ENCODE results near the gene CCDC91.

The CCDC91 gene

DNA sequence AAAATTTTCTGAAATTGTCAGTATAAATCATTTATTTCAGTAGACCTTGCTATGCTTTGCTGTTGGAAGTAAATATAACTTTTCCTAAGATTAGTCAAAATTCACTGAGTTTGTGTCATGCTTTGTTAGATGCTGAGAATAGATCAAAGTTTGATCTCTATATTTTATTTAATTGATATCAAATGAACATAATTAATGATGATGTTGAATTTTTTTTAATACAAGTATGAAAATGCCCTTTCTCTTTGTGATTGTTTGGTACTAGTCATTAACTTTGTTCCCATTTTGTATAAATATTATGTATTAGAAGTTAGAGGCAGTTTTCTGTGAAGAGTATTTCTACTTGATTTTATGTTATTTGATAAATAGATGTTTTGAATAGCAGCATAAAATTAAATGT lies 45.7 kb downstream of the CCDC91 start:
- H3K4me3 ChIP-seq (replicated peaks; ENCODE audit: low read depth, low read length) = no peak overlapping the region
- no peak for DNase-seq (ENCODE audit: extremely low read depth, low read depth)
- TF ChIP-seq, protein P1, sequence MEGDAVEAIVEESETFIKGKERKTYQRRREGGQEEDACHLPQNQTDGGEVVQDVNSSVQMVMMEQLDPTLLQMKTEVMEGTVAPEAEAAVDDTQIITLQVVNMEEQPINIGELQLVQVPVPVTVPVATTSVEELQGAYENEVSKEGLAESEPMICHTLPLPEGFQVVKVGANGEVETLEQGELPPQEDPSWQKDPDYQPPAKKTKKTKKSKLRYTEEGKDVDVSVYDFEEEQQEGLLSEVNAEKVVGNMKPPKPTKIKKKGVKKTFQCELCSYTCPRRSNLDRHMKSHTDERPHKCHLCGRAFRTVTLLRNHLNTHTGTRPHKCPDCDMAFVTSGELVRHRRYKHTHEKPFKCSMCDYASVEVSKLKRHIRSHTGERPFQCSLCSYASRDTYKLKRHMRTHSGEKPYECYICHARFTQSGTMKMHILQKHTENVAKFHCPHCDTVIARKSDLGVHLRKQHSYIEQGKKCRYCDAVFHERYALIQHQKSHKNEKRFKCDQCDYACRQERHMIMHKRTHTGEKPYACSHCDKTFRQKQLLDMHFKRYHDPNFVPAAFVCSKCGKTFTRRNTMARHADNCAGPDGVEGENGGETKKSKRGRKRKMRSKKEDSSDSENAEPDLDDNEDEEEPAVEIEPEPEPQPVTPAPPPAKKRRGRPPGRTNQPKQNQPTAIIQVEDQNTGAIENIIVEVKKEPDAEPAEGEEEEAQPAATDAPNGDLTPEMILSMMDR (IDR thresholded peaks at IDR 0.05; ENCODE audit: low read depth, low read length, missing control alignments) = no peak

DNA sequence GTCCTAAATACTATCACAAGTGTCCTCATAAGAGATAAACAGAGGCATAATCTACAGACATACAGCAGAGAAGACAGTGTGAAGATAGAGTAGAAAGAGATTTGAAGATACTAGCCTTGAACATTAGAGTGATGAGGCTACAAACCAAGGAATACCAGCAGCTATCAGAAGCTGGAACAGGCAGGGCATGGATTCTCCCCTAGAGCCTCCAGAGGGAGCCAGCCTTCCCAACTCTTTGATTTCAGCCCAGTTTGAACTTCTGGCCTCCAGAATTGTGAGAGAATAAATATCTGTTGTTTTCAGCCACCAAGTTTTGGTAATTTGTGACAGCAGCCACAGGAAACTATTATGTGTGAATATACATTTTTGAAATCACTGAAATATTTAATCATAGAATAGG lies 47.2 kb downstream of the CCDC91 start:
- DNase-seq (ENCODE audit: extremely low read depth, low read depth) = peak; percentile 5
- H3K4me3 ChIP-seq (replicated peaks; ENCODE audit: low read depth, low read length) = no peak overlapping the region
- TF ChIP-seq, protein P1 (IDR thresholded peaks at IDR 0.05; ENCODE audit: low read depth, low read length, missing control alignments) = peak; percentile 43

DNA sequence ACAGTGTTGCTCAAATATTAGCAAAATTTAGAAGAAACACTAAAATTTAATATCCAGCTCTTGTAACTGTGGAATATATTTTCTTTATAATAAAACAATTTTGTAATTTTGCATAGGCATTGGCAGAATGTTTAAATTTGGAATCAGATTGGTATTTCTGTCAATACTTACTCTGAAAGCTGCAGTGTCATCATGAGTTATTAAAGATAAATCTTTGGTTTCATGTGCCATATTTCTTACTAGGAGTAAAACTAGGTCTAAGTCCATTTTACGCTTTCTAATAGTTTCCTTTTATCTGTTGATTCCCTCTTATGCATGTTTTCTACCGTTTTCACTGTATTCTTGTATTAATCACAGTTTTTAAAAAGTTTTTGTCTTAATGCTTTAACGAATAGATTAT lies 49.7 kb downstream of the CCDC91 start:
- DNase-seq (ENCODE audit: extremely low read depth, low read depth) = no peak
- TF ChIP-seq, protein P1 (IDR thresholded peaks at IDR 0.05; ENCODE audit: low read depth, low read length, missing control alignments) = no peak
- H3K4me3 ChIP-seq (replicated peaks; ENCODE audit: low read depth, low read length) = no peak overlapping the region

DNA sequence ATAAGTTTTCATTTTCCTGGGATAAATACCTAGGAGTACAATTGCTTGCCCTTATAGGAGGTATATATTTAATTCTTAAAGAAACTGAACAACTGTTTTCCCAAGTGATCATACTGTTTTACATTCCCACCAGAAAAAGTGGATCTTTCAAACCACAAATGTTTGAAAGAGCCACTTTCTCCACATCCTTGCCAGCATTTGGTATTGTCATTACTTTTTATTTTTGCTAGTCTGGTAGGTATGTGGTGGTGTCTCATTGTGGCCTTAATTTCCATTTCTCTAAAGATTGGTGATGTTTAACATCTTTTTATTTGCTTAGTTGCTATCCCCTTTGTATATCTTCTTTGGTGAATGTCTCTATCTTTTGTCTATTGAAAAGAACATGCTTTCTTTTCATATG lies 50.6 kb downstream of the CCDC91 start:
- no peak for DNase-seq (ENCODE audit: extremely low read depth, low read depth)
- TF ChIP-seq, protein P1 (IDR thresholded peaks at IDR 0.05; ENCODE audit: low read depth, low read length, missing control alignments) = no peak
- H3K4me3 ChIP-seq (replicated peaks; ENCODE audit: low read depth, low read length) = no peak overlapping the region

GRCh38 chr12:28242129-28242495 lies 51.9 kb downstream of the CCDC91 start:
- no peak overlapping the region for H3K4me3 ChIP-seq (replicated peaks; ENCODE audit: low read depth, low read length)
- DNase-seq (ENCODE audit: extremely low read depth, low read depth) = no peak
- TF ChIP-seq, protein P1 (IDR thresholded peaks at IDR 0.05; ENCODE audit: low read depth, low read length, missing control alignments) = no peak

DNA sequence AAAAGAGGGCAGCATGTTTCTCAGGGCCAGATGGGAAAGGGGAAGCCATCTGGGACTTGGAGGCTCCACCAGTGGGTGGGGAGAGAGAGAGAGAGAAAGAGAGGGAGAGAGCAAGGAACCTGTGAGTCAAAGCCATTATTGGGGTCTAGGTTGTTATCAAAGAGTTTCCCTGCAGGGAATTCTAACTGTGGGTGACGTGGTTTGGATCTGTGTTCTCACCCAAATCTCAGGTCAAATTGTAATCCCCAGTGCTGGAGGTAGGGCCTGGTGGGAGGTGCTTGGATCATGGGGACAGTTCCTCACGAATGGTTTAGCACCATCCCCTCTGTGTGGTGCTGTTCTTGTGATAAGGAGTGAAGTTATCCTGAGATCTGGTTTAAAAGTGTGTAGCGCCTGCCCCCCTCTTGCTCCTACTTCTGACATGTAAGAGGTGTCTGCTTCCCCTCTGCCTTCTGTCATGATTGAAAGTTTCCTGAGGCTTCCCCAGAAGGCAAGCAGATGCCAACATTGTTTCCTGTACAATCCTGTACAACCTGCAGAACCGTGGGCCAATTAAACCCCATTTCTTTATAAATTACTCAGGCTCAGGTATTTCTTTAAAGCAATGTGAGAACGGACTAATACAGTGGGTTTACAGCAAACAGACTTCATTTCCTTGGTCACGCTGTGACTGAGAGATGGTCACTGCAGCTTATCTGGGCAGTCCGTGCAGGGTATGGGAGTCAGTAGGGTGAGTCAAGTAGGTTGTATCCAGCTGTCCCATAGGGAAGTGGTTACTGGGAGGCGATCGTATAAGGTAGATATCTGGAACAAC lies 52.4 kb downstream of the CCDC91 start:
- TF ChIP-seq, protein P1 (IDR thresholded peaks at IDR 0.05; ENCODE audit: low read depth, low read length, missing control alignments) = no peak
- H3K4me3 ChIP-seq (replicated peaks; ENCODE audit: low read depth, low read length) = no peak overlapping the region
- no peak for DNase-seq (ENCODE audit: extremely low read depth, low read depth)

GRCh38 chr12:28243310-28243633 lies 53.0 kb downstream of the CCDC91 start:
- TF ChIP-seq, protein P1 (IDR thresholded peaks at IDR 0.05; ENCODE audit: low read depth, low read length, missing control alignments) = no peak
- DNase-seq (ENCODE audit: extremely low read depth, low read depth) = no peak
- no peak overlapping the region for H3K4me3 ChIP-seq (replicated peaks; ENCODE audit: low read depth, low read length)
